D721Med (cell line): ENCODE results near the gene EPB41L5.
A peak's percentile ranks its signal among the peaks of the same experiment; 100 is the strongest.
"Not testable (repeated sequence)": the region's sequence is repeated elsewhere in the genome, so short reads cannot be mapped to it uniquely, and the experiment has no call there.

Experiments
- DNase-seq: peaks from one replicate; pipeline ENCODE4 v3.0.0; 2011; ENCODE audit warnings: low spot score; ENCODE audit not compliant: insufficient read length
- FAIRE-seq: peaks from 2 replicates; lab custom pipeline; 2011; peaks lifted over from hg19 to GRCh38; lab: Jason Lieb, UNC
- CTCF ChIP-seq: IDR thresholded peaks from 2 replicates; pipeline ENCODE4 v1.5.1; 2012; ENCODE audit warnings: mild to moderate bottlenecking, control low read depth; ENCODE audit not compliant: insufficient read depth; ENCODE audit errors: missing control alignments

EPB41L5 gene

GRCh38 chr2:120192280-120192679, 179.4 kb downstream of the EPB41L5 start:
- DNase-seq = no peak
- no peak for FAIRE-seq
- no peak for TF ChIP-seq CTCF

DNA sequence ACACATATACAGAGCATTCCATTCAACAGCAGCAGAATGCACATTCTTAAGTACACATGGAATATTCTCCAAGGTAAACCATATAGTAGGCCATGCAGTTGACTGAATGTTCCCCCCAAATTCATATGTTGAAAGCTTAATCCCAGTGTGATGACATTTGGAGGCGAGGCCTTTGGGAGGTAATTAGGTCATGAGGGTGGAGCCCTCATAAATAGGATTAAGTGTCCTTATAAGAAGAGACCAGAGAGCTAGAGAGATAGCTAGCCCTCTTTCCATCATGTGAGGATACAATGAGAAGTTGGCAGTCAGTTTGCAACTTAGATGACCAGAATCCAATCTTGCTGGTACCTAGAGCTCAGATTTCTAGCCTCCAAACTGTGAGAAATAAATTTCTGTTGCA, 182.7 kb downstream of the EPB41L5 start:
- FAIRE-seq (no peak), DNase-seq (no peak)
- no peak for TF ChIP-seq CTCF

- not testable (repeated sequence) for DNase-seq, FAIRE-seq
Measured at GRCh38 chr2:120199817-120200459, 187.1 kb downstream of the EPB41L5 start.

- no peak for TF ChIP-seq CTCF
- no peak for FAIRE-seq
- DNase-seq = no peak
Measured at GRCh38 chr2:120203251-120204021, 190.6 kb downstream of the EPB41L5 start.

DNA sequence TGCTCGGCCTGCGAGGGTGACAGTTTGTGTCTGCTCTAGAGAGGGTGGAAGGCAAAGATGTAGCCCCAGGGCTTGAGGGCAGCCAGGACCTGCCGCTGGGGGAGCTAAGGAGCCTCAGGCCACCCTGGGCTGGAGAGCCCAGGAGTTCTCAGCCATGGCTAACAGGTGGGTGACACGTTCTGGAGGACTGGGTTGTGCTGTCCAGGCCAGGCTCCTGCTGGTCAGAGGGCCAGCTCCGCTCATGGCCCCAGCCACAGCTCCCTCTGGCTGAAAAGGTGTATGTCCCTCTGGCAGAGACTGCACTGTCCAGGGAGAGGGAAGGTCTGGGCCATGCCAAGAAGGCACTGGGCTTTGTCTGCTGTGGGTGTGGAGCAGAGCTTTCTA, 191.1 kb downstream of the EPB41L5 start:
- peak; percentile 10 for TF ChIP-seq CTCF
- DNase-seq (no peak), FAIRE-seq (no peak)

GRCh38 chr2:120204417-120204816, 191.5 kb downstream of the EPB41L5 start:
- DNase-seq = no peak
- no peak for TF ChIP-seq CTCF
- FAIRE-seq = no peak

GRCh38 chr2:120204945-120205670, 192.2 kb downstream of the EPB41L5 start:
- no peak for DNase-seq
- FAIRE-seq = no peak
- no peak for TF ChIP-seq CTCF
